MCF 10A (cell line): ENCODE data around the gene PCIF1. TPM values are rescaled to one million over a fixed set of nuclear protein-coding genes. Genes with fewer than 3 reads are reported as not detected.

Source experiments
- BruUV-seq: library from RNA; stranded (reverse); fragments of 400-500 nt; replicated peaks from 2 replicates; lab custom pipeline; 2021; lab: Mats Ljungman, UMichigan
- CTCF ChIA-PET: fragments of 300-600 bp; sonication (Branson Sonifier 250); formaldehyde crosslinking; extraction: SDS; loops from one replicate; lab custom pipeline; 2021; ENCODE audit warnings: antibody characterized with exemption, inconsistent platforms; lab: Yijun Ruan, JAX
- POLR2A ChIA-PET: fragments of 300-600, 350-650 bp; sonication (Branson Sonifier 250); formaldehyde crosslinking; extraction: SDS; loops from one replicate; lab custom pipeline; 2020; ENCODE audit warnings: antibody characterized with exemption, inconsistent platforms; lab: Yijun Ruan, JAX
- DNase-seq: peaks from one replicate; pipeline ENCODE4 v3.0.0-alpha.2; 2018; ENCODE audit not compliant: unreplicated experiment
- H3K27ac Mint-ChIP-seq: one replicate; pipeline ENCODE4 v1.8.0; 2022; ENCODE audit warnings: mild to moderate bottlenecking, low read depth, mixed read lengths; ENCODE audit not compliant: unreplicated experiment
- H3K27me3 Mint-ChIP-seq: one replicate; pipeline ENCODE4 v1.8.0; 2022; ENCODE audit warnings: mixed read lengths; ENCODE audit not compliant: insufficient read depth, unreplicated experiment
- H3K36me3 Mint-ChIP-seq: one replicate; pipeline ENCODE4 v1.8.0; 2022; ENCODE audit warnings: mild to moderate bottlenecking, moderate library complexity, mixed read lengths; ENCODE audit not compliant: insufficient read depth, unreplicated experiment
- H3K4me1 Mint-ChIP-seq: one replicate; pipeline ENCODE4 v1.8.0; 2022; ENCODE audit warnings: mixed read lengths; ENCODE audit not compliant: insufficient read depth, unreplicated experiment
- H3K4me3 Mint-ChIP-seq: one replicate; pipeline ENCODE4 v1.8.0; 2022; ENCODE audit warnings: mild to moderate bottlenecking, moderate library complexity, mixed read lengths; ENCODE audit not compliant: unreplicated experiment
- H3K9me3 Mint-ChIP-seq: one replicate; pipeline ENCODE4 v1.8.0; 2022; ENCODE audit warnings: mixed read lengths; ENCODE audit not compliant: unreplicated experiment
- intact Hi-C: fragments of 100-400 bp; cut with micrococcal nuclease; formaldehyde crosslinking; loops from 2 replicates; pipeline ENCODE4 v1.14.1; 2022
- total RNA-seq: library from RNA; stranded (reverse); gene quantifications from 2 replicates; pipeline ENCODE4 v1.2.3, GENCODE V29; 2022
- TF ChIP-seq, protein P1 (sequence below): fragments of 200-600 bp; IDR thresholded peaks from one replicate; pipeline ENCODE4 v1.8.0; 2022; ENCODE audit warnings: antibody characterized with exemption, mild to moderate bottlenecking; ENCODE audit not compliant: unreplicated experiment

PCIF1 gene
- total RNA-seq, 1 experiment from 2014 or later: 20.5 TPM

DNA sequence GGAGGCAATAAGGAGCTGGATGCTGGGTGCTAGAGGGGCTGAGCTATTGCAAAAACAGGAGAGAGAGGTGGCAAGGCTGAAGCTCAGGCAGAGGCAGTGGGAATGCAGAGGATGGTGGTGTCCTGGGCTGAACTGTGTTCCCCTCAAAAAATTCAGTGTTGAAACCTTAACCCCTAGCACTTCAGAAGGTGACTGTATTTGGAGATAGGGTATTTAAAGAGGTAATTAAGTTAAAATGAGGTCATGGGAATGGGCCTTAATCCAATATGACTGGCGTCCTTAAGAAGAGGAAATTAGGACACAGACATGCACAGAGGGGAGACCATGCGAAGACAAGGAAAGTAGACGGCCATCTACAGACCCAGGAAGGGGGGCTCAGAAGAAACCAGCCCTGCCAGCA lies 62.7 kb downstream of the PCIF1 start:
- H3K4me1 Mint-ChIP-seq: peaks cover 25% of the 10 kb centered on the region
- intact Hi-C loops: no loop called here
- ChIA-PET CTCF (interaction anchor here (0.5 to 1.3 kb wide), 3 partner anchors 9 to 132 kb away, joined by 3 to 5 read pairs (median 3); no protein-coding TSS in a partner anchor), POLR2A (no interaction called here)
- no TSS peak for BruUV-seq
- TF ChIP-seq, protein P1, sequence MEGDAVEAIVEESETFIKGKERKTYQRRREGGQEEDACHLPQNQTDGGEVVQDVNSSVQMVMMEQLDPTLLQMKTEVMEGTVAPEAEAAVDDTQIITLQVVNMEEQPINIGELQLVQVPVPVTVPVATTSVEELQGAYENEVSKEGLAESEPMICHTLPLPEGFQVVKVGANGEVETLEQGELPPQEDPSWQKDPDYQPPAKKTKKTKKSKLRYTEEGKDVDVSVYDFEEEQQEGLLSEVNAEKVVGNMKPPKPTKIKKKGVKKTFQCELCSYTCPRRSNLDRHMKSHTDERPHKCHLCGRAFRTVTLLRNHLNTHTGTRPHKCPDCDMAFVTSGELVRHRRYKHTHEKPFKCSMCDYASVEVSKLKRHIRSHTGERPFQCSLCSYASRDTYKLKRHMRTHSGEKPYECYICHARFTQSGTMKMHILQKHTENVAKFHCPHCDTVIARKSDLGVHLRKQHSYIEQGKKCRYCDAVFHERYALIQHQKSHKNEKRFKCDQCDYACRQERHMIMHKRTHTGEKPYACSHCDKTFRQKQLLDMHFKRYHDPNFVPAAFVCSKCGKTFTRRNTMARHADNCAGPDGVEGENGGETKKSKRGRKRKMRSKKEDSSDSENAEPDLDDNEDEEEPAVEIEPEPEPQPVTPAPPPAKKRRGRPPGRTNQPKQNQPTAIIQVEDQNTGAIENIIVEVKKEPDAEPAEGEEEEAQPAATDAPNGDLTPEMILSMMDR: no peak
- no peak overlapping the region for H3K27ac Mint-ChIP-seq
- no peaks in the 10 kb centered on the region for H3K36me3 Mint-ChIP-seq
- H3K4me3 Mint-ChIP-seq: no peak overlapping the region
- DNase-seq: no peak
- H3K9me3 Mint-ChIP-seq: no peaks in the 10 kb centered on the region
- H3K27me3 Mint-ChIP-seq: no peaks in the 10 kb centered on the region

Other genes with a start within 250 kb of the PCIF1 start
- not detected in 2 replicates for gene WFDC13, start 232.6 kb upstream of the PCIF1 start, total RNA-seq
- gene WFDC10B, start 229.7 kb upstream of the PCIF1 start, total RNA-seq: not detected in 2 replicates
- not detected in 2 replicates for gene SPINT4, start 212.3 kb upstream of the PCIF1 start, total RNA-seq
- 0.91 TPM in 1 of 2 replicates, not detected in the other for gene WFDC3, start 142.8 kb upstream of the PCIF1 start, total RNA-seq
- gene DNTTIP1, start 142.7 kb upstream of the PCIF1 start, total RNA-seq: 41.6 and 51.6 TPM in 2 replicates
- 98.4 and 107 TPM in 2 replicates for gene UBE2C, start 122.0 kb upstream of the PCIF1 start, total RNA-seq
- 0.79 TPM in 1 of 2 replicates, not detected in the other for gene TNNC2, start 107.4 kb upstream of the PCIF1 start, total RNA-seq
- gene SNX21, start 100.9 kb upstream of the PCIF1 start, total RNA-seq: 8.5 and 13.9 TPM in 2 replicates
- gene ACOT8, start 77.3 kb upstream of the PCIF1 start, total RNA-seq: 19.5 and 20.1 TPM in 2 replicates
- 1.4 and 2.4 TPM in 2 replicates for gene ZSWIM3, start 77.1 kb upstream of the PCIF1 start, total RNA-seq
- 7.6 and 10.3 TPM in 2 replicates for gene ZSWIM1, start 53.5 kb upstream of the PCIF1 start, total RNA-seq
- gene SPATA25, start 47.1 kb upstream of the PCIF1 start, total RNA-seq: 0.72 and 0.74 TPM in 2 replicates
- 2.0 and 2.5 TPM in 2 replicates for gene NEURL2, start 43.5 kb upstream of the PCIF1 start, total RNA-seq
- gene CTSA, start 43.3 kb upstream of the PCIF1 start, total RNA-seq: 25.3 and 39.1 TPM in 2 replicates
- 0.20 and 0.37 TPM in 2 replicates for gene PLTP, start 22.5 kb upstream of the PCIF1 start, total RNA-seq
- gene ZNF335, start 37.5 kb downstream of the PCIF1 start, total RNA-seq: 24.2 and 26.9 TPM in 2 replicates
- gene MMP9, start 74.2 kb downstream of the PCIF1 start, total RNA-seq: 0.12 TPM in 1 of 2 replicates, not detected in the other
- 0.75 and 0.98 TPM in 2 replicates for gene SLC12A5, start 94.5 kb downstream of the PCIF1 start, total RNA-seq
- 26.0 and 31.2 TPM in 2 replicates for gene NCOA5, start 155.3 kb downstream of the PCIF1 start, total RNA-seq
- gene CD40, start 183.6 kb downstream of the PCIF1 start, total RNA-seq: 1.5 and 2.3 TPM in 2 replicates